OCI-LY7 (cell line): Measurements from ENCODE around the gene TPP1. TPM values are rescaled to one million over a fixed set of nuclear protein-coding genes. Genes with fewer than 3 reads are reported as not detected.

Experiments
- BruUV-seq: library from RNA; stranded (reverse); fragments of 400-500 nt; replicated peaks from 2 replicates; lab custom pipeline; 2021; lab: Mats Ljungman, UMichigan
- CTCF ChIA-PET: fragments of 300-600 bp; sonication (Branson Sonifier 250); formaldehyde crosslinking; loops from one replicate; lab custom pipeline; 2022; ENCODE audit warnings: antibody characterized with exemption; ENCODE audit not compliant: unreplicated experiment; lab: Charles Lee
- POLR2A ChIA-PET: fragments of 300-600 bp; sonication (Branson Sonifier 250); formaldehyde crosslinking; loops from one replicate; lab custom pipeline; 2022; ENCODE audit warnings: antibody characterized with exemption; lab: Charles Lee
- DNase-seq: peaks from one replicate; pipeline ENCODE4 v3.0.0-alpha.2; 2015; ENCODE audit warnings: low spot score
- H2AFZ ChIP-seq: fragments of 200-600 bp; sonication (generic), shearing (Covaris generic); 2 replicates; pipeline ENCODE4 v1.6.1; 2014; ENCODE audit warnings: mild to moderate bottlenecking, antibody characterized with exemption, low read length, moderate library complexity
- H3K27ac ChIP-seq: fragments of 200-600 bp; sonication (generic); 2 replicates; pipeline ENCODE4 v1.5.1; 2014; ENCODE audit warnings: mixed run types, low read depth, mild to moderate bottlenecking, moderate library complexity, low read length, inconsistent platforms; ENCODE audit not compliant: poor library complexity, severe bottlenecking
- H3K36me3 ChIP-seq: fragments of 200-600 bp; sonication (generic); 2 replicates; pipeline ENCODE4 v1.6.1; 2014; ENCODE audit warnings: mild to moderate bottlenecking, antibody characterized with exemption, low read length, moderate library complexity, mixed read lengths; ENCODE audit not compliant: insufficient read depth
- H3K4me1 ChIP-seq: fragments of 200-600 bp; sonication (generic); 2 replicates; pipeline ENCODE4 v1.5.1; 2014; ENCODE audit warnings: mild to moderate bottlenecking, low read length; ENCODE audit not compliant: insufficient read depth, poor library complexity, severe bottlenecking
- H3K4me2 ChIP-seq: fragments of 200-600 bp; sonication (generic); 2 replicates; pipeline ENCODE4 v1.6.1; 2014; ENCODE audit warnings: mild to moderate bottlenecking, low read length
- H3K4me3 ChIP-seq: fragments of 200-600 bp; sonication (generic); 2 replicates; pipeline ENCODE4 v1.5.1; 2014; ENCODE audit warnings: mild to moderate bottlenecking, low read depth, low read length; ENCODE audit not compliant: poor library complexity, severe bottlenecking
- H3K79me2 ChIP-seq: fragments of 200-600 bp; sonication (generic); 2 replicates; pipeline ENCODE4 v1.6.1; 2016; ENCODE audit warnings: low read depth, mild to moderate bottlenecking, low read length, moderate library complexity, mixed read lengths; ENCODE audit not compliant: insufficient read depth
- H3K9me2 ChIP-seq: fragments of 200-600 bp; sonication (generic); 2 replicates; pipeline ENCODE4 v1.6.1; 2016; ENCODE audit warnings: mild to moderate bottlenecking, low read length, mixed read lengths; ENCODE audit not compliant: insufficient read depth
- H3K9me3 ChIP-seq: fragments of 200-600 bp; sonication (generic); 2 replicates; pipeline ENCODE4 v1.6.1; 2014; ENCODE audit warnings: mild to moderate bottlenecking, mixed run types, low read length, mixed read lengths
- H4K20me1 ChIP-seq: fragments of 200-600 bp; sonication (generic); 2 replicates; pipeline ENCODE4 v1.6.1; 2014; ENCODE audit warnings: mild to moderate bottlenecking, antibody characterized with exemption, low read length, moderate library complexity, mixed read lengths; ENCODE audit not compliant: insufficient read depth
- CTCF ChIP-seq: fragments of 200-600 bp; sonication (generic); conservative IDR thresholded peaks from 2 replicates; pipeline ENCODE4 v1.5.1; 2014; ENCODE audit warnings: mild to moderate bottlenecking, antibody characterized with exemption, low read length, moderate library complexity, mixed read lengths
- EZH2phosphoT487 ChIP-seq: fragments of 200-600 bp; sonication (generic); IDR thresholded peaks from 2 replicates; pipeline ENCODE4 v1.6.1; 2018; ENCODE audit warnings: low read depth, borderline replicate concordance, mild to moderate bottlenecking, mixed run types, antibody characterized with exemption, low read length, moderate library complexity, mixed read lengths
- intact Hi-C: fragments of 100-400 bp; cut with micrococcal nuclease; formaldehyde crosslinking; loops from one replicate; pipeline ENCODE4 v1.10.0; 2022; ENCODE audit not compliant: unreplicated experiment
- total RNA-seq, 2 experiments: library from RNA; depleted of rRNA in 1 of 2; stranded (reverse); fragments of >200 nt in 1 of 2; shearing (Covaris generic) in 1 of 2; gene quantifications; 2 replicates each; pipeline ENCODE4 v1.2.3, GENCODE V29; 2014 to 2022

TPP1 gene
- total RNA-seq, 2 experiments from 2014 or later = 16.6 to 41.1 TPM

GRCh38 chr11:6637871-6638270 lies 18.6 kb upstream of the TPP1 start:
- POLR2A ChIA-PET = no interaction called here
- CTCF ChIA-PET = no interaction called here

GRCh38 chr11:6636480-6636879 lies 17.3 kb upstream of the TPP1 start:
- Histone ChIP-seq H3K36me3 (no peaks in the 10 kb centered on the region), H3K4me2 (no peak overlapping the region), H3K4me3 (no peak overlapping the region), H3K79me2 (no peaks in the 10 kb centered on the region), H3K9me2 (no peaks in the 10 kb centered on the region), H2AFZ (no peak overlapping the region), H3K27ac (no peak overlapping the region), H3K9me3 (no peaks in the 10 kb centered on the region), H3K4me1 (no peaks in the 10 kb centered on the region), H4K20me1 (no peaks in the 10 kb centered on the region)
- no peak for DNase-seq
- no TSS peak for BruUV-seq
- ChIA-PET POLR2A (interaction anchor here (1.1 kb wide), 1 partner anchor 17 kb away, joined by 5 read pairs; the partner anchor contains the start of gene TPP1), CTCF (no interaction called here)
- intact Hi-C loops = no loop called here
- TF ChIP-seq CTCF (no peak), EZH2phosphoT487 (no peak)

More at GRCh38 chr11:6637871-6638270, 18.6 kb upstream of the TPP1 start:
- Histone ChIP-seq H3K36me3 (no peaks in the 10 kb centered on the region), H3K9me3 (no peaks in the 10 kb centered on the region), H3K4me3 (no peak overlapping the region), H3K79me2 (no peaks in the 10 kb centered on the region), H4K20me1 (no peaks in the 10 kb centered on the region), H3K4me1 (no peaks in the 10 kb centered on the region), H3K27ac (no peak overlapping the region), H2AFZ (no peak overlapping the region), H3K4me2 (no peak overlapping the region), H3K9me2 (no peaks in the 10 kb centered on the region)
- DNase-seq = no peak
- BruUV-seq = no TSS peak
- intact Hi-C loops = no loop called here
- no peak for TF ChIP-seq EZH2phosphoT487
- no peak for TF ChIP-seq CTCF

GRCh38 chr11:6635082-6635932 lies 16.1 kb upstream of the TPP1 start:
- POLR2A ChIA-PET = interaction anchor here (1.3 kb wide), 2 partner anchors 15 to 16 kb away, joined by 3 read pairs; partner anchors contain the start of gene TPP1
- H3K79me2 ChIP-seq = no peaks in the 10 kb centered on the region
- no peak for DNase-seq
- no peak overlapping the region for H3K27ac ChIP-seq
- H4K20me1 ChIP-seq = no peaks in the 10 kb centered on the region
- H3K9me3 ChIP-seq = no peaks in the 10 kb centered on the region
- H3K4me2 ChIP-seq = no peak overlapping the region
- no peak overlapping the region for H3K4me3 ChIP-seq
- intact Hi-C loops = no loop called here
- H2AFZ ChIP-seq = no peak overlapping the region
- H3K4me1 ChIP-seq = no peaks in the 10 kb centered on the region
- CTCF ChIA-PET = no interaction called here
- H3K36me3 ChIP-seq = no peaks in the 10 kb centered on the region
- H3K9me2 ChIP-seq = no peaks in the 10 kb centered on the region
- TF ChIP-seq CTCF = no peak
- no TSS peak for BruUV-seq
